Adrenal gland (tissue), 12 donors: ENCODE measurements around the gene LGALS3BP. TPM values are rescaled to one million over a fixed set of nuclear protein-coding genes. Genes with fewer than 3 reads are reported as not detected.
A peak's percentile ranks its signal among the peaks of the same experiment; 100 is the strongest.

ENCODE experiments used
- DNase-seq, 7 donors: peaks; one replicate each; pipeline ENCODE4 v3.0.0-alpha.2; 2019 to 2020
- H3K27ac ChIP-seq, 5 donors: fragments of 200-600 bp; sonication (generic) in 4 of 5; 1 replicate in 3 of 5; 2 replicates in 2 of 5; pipeline versions ENCODE4 v1.5.1 to v1.8.0; 2016 to 2020; ENCODE audit warnings: mild to moderate bottlenecking in 1 of 5
- H3K27me3 ChIP-seq: fragments of 200-600 bp; 2 replicates; pipeline ENCODE4 v1.8.0; 2021
- H3K36me3 ChIP-seq, 2 donors: fragments of 200-600 bp; replicated peaks in 1 of 2; 1 replicate in 1 of 2; 2 replicates in 1 of 2; pipeline versions ENCODE4 v1.5.1 to v1.8.0; 2018 to 2022
- H3K4me1 ChIP-seq, 2 donors: fragments of 200-600 bp; replicated peaks in 1 of 2; 1 replicate in 1 of 2; 2 replicates in 1 of 2; pipeline versions ENCODE4 v1.5.1 to v1.8.0; 2018 to 2021
- H3K4me3 ChIP-seq, 4 donors: fragments of 200-600 bp; sonication (generic) in 3 of 4; one replicate each; pipeline ENCODE4 v1.5.1; 2016 to 2018
- H3K9me3 ChIP-seq, 3 donors: fragments of 200-600 bp; sonication (generic) in 1 of 3; replicated peaks in 1 of 3; 1 replicate in 2 of 3; 2 replicates in 1 of 3; pipeline versions ENCODE4 v1.5.1 to v1.8.0; 2016 to 2021
- POLR2A ChIP-seq, 2 donors: fragments of 450-650 bp; IDR thresholded peaks; one replicate each; pipeline ENCODE4 v1.6.1; 2017; ENCODE audit warnings: antibody characterized with exemption in 2 of 2, mild to moderate bottlenecking in 2 of 2, moderate library complexity in 1 of 2
- WGBS, 4 donors: extraction: QIAGEN DNeasy Blood & Tissue Kit in 2 of 4; methylation state at CpG; one replicate each; pipeline versions ENCODE4 v1.1.5 to v1.1.7; 2013 to 2017; 5-methylcytosine and 5-hydroxymethylcytosine counted together
- intact Hi-C, 2 donors: fragments of 100-400 bp; cut with DNase I; formaldehyde crosslinking; loops; one replicate each; pipeline versions ENCODE4 v1.14.1 to v1.15.0; 2022 to 2023
- polyA plus RNA-seq, 3 donors: library from polyadenylated mRNA; stranded (reverse); fragments of 200-250 nt in 2 of 3; fragments of 350-450 nt in 1 of 3; fragmentation: Illumina TruSeq in 1 of 3; extraction: RNeasy Lipid Tissue Mini Kit (QIAGEN cat#74804) in 1 of 3; gene quantifications; one replicate each; pipeline ENCODE4 v1.2.3, GENCODE V29; 2013 to 2014
- total RNA-seq, 9 donors: library from RNA; depleted of rRNA in 4 of 9; stranded (reverse); fragments of >200 nt in 4 of 9; fragments of 120-200 nt in 1 of 9; fragmentation: NEBNext Ultra II Directional in 1 of 9; extraction: Animal tissue kit (Norgen Biotek cat#: 25700) in 1 of 9; gene quantifications; one replicate each; pipeline versions ENCODE4 v1.1.0 to v1.2.4, GENCODE V29; 2013 to 2023
- TF ChIP-seq, protein P1 (sequence below), 6 experiments: fragments of 450-650 bp in 4 of 6; fragments of 200-600 bp in 2 of 6; sonication (generic) in 1 of 6; IDR thresholded peaks; 1 replicate in 5 of 6; 2 replicates in 1 of 6; pipeline versions ENCODE4 v1.5.1 to v1.8.0; 2016 to 2021; ENCODE audit warnings: antibody characterized with exemption in 6 of 6, mild to moderate bottlenecking in 2 of 6, moderate library complexity in 1 of 6
- donor health status: healthy with polysubstance abuse.
- donor health status: Bipolar disorder and iron deficiency.
- donor health status: DM: yes; HTN: yes; CAD: no.
- donor health status: DM: no; HTN: no; CAD: no.
- donor health status: DM: no; HTN: no; CAD: no.
- donor health status: DM: yes; HTN: yes; CAD: no.

The LGALS3BP gene
- total and polyA plus RNA-seq, 12 donors, result 144 to 1,588 (median 726) TPM

DNA sequence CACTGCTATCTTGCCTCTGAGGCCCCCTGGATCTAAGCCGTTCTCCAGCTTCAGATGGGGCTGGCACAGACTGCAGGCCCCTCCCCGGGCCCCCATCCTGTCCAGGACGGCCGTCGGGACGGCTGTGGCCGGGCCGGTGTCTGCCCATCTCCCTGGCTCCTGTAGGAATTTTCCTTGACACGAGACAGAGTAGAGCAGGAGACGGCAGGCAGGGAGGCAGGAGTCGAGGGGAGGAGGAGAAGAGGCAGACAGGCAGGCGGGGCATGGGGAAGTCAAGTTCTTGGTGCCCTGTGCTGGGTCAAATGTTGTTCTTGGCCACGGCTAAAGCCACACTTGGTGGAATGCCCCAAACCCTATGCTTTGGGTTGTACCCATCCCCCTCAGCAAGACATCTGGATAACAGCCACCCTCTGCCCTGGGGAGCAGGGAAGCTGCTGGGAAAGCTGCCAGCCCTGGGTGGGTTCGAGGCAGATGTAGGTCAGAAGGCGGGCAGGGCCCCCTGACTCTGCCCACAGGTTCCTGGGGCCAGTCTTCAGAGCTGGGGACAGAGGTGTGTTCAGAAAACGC, 48.3 kb upstream of the LGALS3BP start:
- Histone ChIP-seq H3K4me1 (peaks cover 47 to 51% of the 10 kb centered on the region in 2 donors), H3K9me3 (no peaks in the 10 kb centered on the region), H3K27me3 (no peaks in the 10 kb centered on the region), H3K36me3 (no peaks in the 10 kb centered on the region), H3K27ac (peak overlapping the region; percentile 94 to 100 (median 95)), H3K4me3 (peak overlapping the region in 2 of 4 donors; percentile 27 to 72)
- peak; percentile 49 to 87 (median 75) for DNase-seq
- TF ChIP-seq POLR2A (IDR thresholded peaks at IDR 0.05), result no peak
- TF ChIP-seq, protein P1, sequence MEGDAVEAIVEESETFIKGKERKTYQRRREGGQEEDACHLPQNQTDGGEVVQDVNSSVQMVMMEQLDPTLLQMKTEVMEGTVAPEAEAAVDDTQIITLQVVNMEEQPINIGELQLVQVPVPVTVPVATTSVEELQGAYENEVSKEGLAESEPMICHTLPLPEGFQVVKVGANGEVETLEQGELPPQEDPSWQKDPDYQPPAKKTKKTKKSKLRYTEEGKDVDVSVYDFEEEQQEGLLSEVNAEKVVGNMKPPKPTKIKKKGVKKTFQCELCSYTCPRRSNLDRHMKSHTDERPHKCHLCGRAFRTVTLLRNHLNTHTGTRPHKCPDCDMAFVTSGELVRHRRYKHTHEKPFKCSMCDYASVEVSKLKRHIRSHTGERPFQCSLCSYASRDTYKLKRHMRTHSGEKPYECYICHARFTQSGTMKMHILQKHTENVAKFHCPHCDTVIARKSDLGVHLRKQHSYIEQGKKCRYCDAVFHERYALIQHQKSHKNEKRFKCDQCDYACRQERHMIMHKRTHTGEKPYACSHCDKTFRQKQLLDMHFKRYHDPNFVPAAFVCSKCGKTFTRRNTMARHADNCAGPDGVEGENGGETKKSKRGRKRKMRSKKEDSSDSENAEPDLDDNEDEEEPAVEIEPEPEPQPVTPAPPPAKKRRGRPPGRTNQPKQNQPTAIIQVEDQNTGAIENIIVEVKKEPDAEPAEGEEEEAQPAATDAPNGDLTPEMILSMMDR (IDR thresholded peaks at IDR 0.05), result no peak
- WGBS, 4 donors, result 14 to 27% (median 18%) methylated on average over 4 to 16 of the region's 16 CpGs
- intact Hi-C loops, result no loop called here

DNA sequence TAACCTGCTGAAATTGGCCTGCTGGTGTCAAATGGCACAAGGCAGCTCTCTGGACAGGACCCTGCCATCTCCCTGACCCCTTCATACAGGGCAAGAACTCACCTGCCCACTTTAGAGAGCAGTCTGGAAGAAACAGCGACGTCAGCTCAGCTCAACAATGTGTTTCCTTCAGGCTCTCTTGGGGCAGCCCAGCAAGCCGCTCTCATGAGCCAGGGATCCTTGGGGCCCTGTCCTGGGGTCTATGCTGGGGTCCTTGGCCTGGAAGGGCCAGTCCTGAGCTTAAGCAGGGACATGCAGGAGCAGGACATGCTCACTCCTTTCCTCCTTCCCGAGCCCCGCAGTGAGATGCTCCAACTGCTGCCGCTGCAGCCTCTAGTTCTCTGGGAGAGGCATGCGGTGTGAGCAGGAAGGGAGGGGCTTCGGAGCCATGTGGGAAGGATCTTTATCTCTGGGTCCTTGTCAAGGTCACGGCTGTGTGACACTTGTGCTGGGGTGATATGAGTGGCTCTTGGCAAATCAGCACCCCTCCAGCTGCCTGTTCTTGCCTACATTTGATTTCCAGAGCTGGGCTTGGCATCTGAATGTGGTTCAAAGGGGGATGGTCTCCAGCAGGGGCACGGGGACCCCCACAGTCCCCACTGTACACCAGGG, 47.7 kb upstream of the LGALS3BP start:
- 17 to 27% (median 21%) methylated on average over 1 to 10 of the region's 10 CpGs for WGBS, 4 donors
- Histone ChIP-seq H3K36me3 (no peaks in the 10 kb centered on the region), H3K27ac (peak overlapping the region; percentile 94 to 100 (median 95)), H3K27me3 (no peaks in the 10 kb centered on the region), H3K4me3 (peak overlapping the region; percentile 2 to 72 (median 34)), H3K9me3 (no peaks in the 10 kb centered on the region), H3K4me1 (peaks cover 47 to 57% of the 10 kb centered on the region in 2 donors)
- peak; percentile 76 to 97 (median 94) for DNase-seq
- TF ChIP-seq, protein P1 (IDR thresholded peaks at IDR 0.05), result peak in 1 of 6 experiments; percentile 1
- TF ChIP-seq POLR2A (IDR thresholded peaks at IDR 0.05), result peak; percentile 66 to 97
- intact Hi-C loops, result no loop called here

DNA sequence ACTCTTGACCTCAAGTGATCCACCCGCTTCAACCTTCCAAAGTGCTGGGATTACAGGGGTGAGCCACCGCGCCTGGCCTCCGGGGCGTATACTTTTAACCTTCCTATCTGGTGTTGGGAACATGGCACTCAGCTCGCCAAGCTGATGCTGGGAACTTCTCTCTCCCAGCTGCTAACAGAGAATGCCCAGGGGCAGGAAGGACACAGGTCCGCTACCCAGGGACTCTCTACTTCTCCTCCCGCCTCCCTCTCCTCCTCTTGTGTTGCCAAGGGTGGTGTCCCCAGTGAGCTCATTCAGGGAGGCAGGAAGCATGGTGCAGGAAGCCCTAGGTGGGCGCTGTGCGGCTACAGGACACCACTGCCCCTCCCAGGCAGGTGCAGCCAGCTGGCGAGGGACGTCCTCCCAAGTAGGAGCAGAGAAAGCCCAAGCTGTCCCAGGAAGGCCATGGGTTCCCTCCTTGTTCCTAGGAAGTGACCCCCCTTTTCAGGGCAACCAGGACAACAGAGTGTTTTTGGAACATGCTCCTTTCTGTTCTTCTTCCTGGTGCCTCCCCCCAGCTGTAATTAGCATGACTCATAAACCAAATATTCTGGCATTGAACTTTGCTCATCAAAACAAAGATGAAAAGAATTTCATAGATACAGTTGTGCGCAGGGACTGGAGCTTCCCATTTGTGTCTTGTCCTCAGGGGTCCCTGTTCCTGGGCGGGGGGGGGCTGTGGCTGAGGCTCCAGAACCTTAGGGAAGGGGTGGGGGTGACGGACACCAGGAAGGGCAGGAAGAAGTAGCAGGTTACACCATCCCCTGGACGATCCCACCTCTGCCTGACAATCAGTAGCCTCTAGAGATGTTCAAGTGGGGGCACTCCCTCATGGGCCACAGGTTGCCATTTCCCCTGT, 46.9 kb upstream of the LGALS3BP start:
- DNase-seq, result peak; percentile 37 to 87 (median 78)
- 28 to 41% (median 32%) methylated on average over 14 to 16 of the region's 16 CpGs for whole genome bisulfite sequencing, 4 donors
- Histone ChIP-seq H3K4me3 (peak overlapping the region in 3 of 4 donors; percentile 27 to 72 (median 69)), H3K27ac (peak overlapping the region; percentile 94 to 100 (median 95)), H3K36me3 (no peaks in the 10 kb centered on the region), H3K9me3 (no peaks in the 10 kb centered on the region), H3K4me1 (peaks cover 47 to 65% of the 10 kb centered on the region in 2 donors), H3K27me3 (no peaks in the 10 kb centered on the region)
- TF ChIP-seq, protein P1 (IDR thresholded peaks at IDR 0.05), result no peak
- peak; percentile 19 to 84 for TF ChIP-seq POLR2A (IDR thresholded peaks at IDR 0.05)
- intact Hi-C loops, result no loop called here
